Measurements from ENCODE around the gene KLHDC8A.
"Not testable (repeated sequence)": the region's sequence is repeated elsewhere in the genome, so short reads cannot be mapped to it uniquely, and the experiment has no call there.

The KLHDC8A gene

GRCh38 chr1:205370780-205371179 is 14.1 kb upstream of the KLHDC8A start:
- no peak for DNase-seq

- no peak for DNase-seq
Measured at GRCh38 chr1:205369701-205370123, 13.0 kb upstream of the KLHDC8A start.

GRCh38 chr1:205368478-205368877 is 11.8 kb upstream of the KLHDC8A start:
- DNase-seq: no peak

DNA sequence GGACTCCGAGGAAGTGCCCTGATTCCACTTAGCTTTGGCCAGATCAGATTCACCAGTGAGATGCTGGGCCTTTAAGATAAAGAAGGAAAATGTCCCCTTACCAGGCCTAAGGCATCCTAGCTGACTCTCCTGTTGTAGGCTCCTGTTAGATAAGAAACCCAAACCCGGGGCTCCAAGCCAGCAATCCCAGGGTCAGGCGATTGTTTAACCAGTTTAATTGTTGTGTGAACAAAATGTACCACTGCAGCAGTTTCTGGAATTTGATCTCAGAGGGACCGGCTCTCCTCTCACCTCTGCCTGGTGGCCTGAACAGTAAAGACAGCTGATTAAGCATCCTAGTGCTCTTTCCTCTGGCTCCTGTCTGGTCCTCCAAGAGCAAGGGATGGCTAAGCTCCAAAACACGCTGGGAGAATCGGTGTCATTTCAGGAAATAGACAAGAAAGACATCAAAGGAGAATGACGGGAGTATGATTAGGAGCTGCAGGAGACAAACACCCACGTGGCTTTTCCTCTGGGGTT is 9.3 kb upstream of the KLHDC8A start:
- DNase-seq: no peak

- not testable (repeated sequence) for DNase-seq
Measured at GRCh38 chr1:205365086-205365485, 8.4 kb upstream of the KLHDC8A start.

GRCh38 chr1:205360891-205361290 is 4.2 kb upstream of the KLHDC8A start:
- DNase-seq: no peak

GRCh38 chr1:205359771-205360565 is 3.2 kb upstream of the KLHDC8A start:
- no peak for DNase-seq

- no peak for DNase-seq
Measured at GRCh38 chr1:205358579-205358978, 1.9 kb upstream of the KLHDC8A start.

- DNase-seq: no peak
Measured at GRCh38 chr1:205357567-205357966, 845 bp upstream of the KLHDC8A start.

DNA sequence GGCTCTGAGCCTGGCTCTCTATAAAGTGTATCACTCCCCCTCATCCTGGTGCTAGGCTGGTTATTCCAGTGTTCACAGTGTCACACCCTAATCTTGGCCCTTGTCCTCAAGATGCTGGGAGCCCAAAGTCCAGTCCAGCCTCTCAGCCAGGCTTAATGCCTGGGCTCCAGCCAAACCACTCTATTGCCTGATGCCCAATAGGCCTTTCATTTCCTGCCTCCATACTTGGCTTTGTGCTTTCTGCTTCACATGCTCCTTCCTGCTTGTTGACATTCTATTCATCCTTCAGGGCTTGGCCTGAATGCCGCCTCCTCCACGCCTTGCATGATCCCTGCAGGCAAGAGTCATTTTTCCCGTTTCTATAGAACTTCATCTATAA is 1.7 kb downstream of the KLHDC8A start:
- DNase-seq: no peak

GRCh38 chr1:205354259-205355074 is 2.3 kb downstream of the KLHDC8A start:
- DNase-seq: peak in 5 of 6 experiments; percentile 3 to 72 (median 41)

DNA sequence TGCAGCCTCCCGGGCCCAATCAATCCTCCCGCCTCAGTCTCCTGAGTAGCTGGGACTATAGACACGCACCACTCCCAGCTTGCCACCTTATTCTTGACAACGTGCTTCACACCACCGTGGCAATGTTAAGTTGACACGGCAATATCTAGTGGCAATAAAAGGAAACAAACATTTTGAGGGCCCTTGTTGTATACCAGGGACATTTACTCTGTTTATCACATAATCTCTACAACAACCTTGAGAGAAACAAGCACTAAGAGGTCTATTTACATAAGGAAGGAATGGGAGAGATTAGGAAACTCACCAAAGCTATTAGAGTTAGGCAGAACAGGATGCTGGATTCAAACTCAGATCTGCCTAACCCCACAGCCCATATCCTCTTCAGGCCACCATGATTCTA is 3.1 kb downstream of the KLHDC8A start:
- no peak for DNase-seq

DNA sequence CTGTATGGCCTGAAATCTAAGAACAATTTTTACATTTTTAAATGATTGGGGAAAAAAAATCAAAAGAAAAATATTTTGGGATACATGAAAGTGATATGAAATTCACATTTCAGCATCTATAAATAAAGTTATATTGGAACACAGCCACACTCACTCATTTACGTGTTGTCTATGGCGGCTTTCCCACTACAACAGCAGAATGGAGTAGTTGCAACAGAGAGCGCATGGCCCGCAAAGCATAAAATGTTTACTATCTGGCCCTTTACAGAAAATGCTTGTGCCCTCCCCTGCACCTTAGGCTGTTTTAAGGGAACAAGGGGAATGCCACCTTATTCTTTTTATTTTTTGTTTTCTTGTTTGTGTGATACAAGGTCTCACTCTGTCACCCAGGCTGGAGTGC is 3.5 kb downstream of the KLHDC8A start:
- no peak for DNase-seq

DNA sequence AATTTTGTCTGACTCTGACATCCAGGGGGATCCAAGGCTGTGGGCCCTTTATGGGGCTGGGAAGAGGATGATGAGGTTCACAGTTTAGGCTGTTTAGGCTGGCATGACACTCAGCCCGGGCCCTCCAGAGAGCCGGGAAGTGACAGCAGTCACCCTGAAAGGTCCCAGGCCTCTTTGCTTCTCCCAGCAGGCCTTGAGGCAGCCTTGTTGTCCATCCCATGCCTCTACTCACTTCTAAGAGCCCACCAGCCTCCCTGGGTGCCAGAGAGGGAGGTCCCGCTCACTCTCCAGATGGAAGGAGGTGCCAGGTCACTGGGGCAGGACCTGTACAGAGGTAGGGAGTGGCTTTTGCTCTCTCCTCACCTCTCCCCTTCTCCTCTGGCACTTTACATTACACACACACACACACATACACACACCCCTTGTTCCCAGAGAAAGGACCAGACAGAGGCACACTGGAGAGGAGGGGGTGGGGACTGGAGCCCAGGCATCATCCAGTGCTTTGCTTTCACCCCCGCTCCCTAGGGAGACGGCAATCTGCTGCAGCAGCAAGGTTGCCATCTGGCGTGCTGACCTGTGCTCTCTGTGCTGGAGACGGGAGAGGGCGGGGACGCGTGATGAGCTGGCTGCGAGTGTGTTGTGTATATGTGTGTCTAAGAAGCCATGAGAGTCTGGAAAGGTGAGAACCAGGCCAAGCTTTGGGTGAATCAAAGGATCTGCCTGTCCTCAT is 4.6 kb downstream of the KLHDC8A start:
- DNase-seq: no peak

DNA sequence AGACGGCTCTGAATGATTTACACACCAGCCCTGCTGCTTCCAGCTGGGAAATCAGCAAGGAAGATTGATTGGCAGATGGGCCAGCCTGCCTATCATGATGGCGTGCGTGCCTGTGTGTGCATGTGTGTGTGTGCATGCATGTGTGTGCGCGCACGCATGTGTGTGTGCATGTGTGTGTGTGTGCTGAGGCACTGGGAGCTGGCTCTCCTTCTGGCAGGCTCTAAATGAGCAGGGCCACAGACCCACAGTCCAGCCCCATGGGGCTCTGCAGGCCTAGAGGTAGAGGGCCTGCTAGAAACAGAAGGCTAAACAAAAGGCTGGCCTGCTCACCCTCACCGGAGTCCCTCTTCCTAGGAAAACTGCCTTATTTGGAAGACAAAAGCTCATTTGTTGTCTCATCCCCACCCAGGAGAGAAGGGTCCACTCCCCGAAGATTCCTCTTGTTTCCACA is 6.0 kb downstream of the KLHDC8A start:
- DNase-seq: no peak

- no peak for DNase-seq
Measured at GRCh38 chr1:205350124-205350523, 6.6 kb downstream of the KLHDC8A start.

DNA sequence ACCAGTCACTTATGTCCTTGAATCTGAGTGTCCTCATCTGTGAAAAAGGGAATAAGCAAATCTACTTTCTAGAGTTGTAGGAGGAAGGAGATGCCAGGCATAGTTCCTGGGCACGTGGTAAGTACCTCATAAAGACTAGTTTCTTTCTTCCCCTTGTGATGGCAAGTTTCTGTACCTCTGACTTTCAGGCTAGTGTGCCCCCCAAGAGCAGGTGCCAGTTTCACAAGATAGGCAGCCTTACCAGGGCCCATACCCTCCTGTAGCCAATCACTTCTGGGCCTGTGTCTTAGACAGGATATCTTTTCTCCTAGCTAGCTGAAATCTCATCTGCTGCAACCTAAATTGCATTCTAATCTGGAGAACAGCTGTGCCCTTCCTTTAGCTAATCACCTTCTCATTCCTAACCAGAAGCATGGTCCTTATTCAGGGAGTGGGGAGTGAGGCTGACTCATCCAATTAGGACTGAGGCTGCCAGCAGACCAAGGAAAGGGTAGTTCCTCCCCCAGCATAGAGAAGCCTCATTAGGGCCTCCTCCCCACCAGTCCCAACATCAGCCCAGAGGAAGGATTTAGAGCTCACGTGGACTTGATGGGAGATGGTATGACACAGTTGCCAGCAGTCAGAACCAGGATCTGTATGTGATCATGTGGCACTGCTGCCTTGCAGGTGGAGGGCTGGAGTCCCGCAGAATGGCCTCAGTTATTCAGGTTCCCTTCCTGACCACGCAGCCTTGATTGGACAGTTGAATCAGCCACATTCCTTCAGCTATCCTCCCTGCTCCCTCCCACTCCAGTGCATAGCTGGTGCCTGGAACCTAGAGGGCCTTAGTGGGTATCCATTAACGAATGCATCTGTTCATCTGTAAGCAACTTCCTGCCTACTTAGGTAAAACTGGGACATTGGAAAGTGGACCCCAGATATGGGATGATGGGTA is 7.9 kb downstream of the KLHDC8A start:
- DNase-seq: no peak

- no peak for DNase-seq
Measured at GRCh38 chr1:205346956-205347574, 9.7 kb downstream of the KLHDC8A start.

DNA sequence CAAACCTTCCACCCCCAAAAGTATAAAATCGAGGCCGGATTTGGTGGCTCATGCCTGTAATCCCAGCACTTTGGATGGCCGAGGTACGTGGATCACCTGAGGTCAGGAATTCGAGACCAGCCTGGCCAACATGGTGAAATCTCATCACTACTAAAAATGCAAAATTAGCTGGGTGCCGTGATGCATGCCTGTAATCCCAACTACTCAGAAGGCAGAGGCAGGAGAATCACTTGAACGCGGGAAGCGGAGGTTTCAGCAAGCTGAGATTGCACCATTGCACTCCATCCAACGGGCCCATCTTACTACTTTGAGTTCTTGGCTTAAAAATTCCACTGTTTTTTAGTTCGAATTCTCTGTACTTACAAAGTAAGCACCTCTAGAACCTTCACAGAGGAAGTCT is 11.0 kb downstream of the KLHDC8A start:
- no peak for DNase-seq

DNA sequence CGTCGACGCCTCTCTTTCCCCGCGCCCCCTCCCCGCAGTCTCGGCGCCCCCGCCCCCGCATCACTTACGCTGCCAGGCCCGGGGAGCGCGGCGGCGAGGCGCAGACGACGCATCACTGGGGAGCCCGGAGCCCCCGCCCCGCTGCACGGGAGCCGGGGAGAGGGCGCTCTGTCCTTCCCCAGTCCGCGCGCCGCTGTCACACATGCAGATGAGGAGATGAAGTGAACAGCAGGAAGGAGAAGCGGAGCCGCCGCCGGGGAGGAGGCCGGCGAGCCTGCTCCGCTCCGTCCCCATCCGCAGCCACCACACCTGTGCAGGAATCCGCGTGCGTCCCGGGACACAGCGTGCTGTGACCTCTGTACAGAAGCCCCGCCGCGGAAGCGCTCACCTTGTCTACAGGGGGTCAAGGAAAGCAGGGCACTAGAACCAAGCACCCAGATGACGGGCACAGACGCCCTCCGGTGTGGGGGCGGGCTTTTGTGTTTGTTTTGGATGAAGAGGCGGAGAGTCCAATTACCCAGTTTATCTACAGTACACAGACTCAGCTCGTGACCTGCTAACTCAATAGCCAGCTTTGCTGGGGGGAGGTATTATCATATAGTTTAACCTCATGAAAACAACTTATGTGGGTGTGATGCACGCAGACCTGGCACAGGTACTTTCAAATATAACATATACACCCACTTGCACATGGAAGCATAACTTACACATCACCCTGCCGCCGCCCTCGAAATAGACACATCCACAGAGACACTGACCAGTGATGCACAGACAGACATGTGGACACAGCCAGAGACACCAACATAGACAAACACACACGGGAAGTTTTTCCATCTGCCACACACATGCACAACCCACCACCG is 12.4 kb downstream of the KLHDC8A start:
- peak; percentile 11 to 41 (median 35) for DNase-seq

Measured in stimulated activated naive CD4-positive, alpha-beta T cell (primary cell).